SU-DHL-6 (cell line): ENCODE data around the gene DCAF12.

Experiments used
- EZH2phosphoT487 ChIP-seq: fragments of 200-600 bp; sonication (generic), shearing (Covaris generic); conservative IDR thresholded peaks from 2 replicates; pipeline ENCODE4 v1.6.1; 2018; ENCODE audit warnings: mild to moderate bottlenecking, antibody characterized with exemption, low read length, moderate library complexity, mixed read lengths
- TF ChIP-seq, protein P1 (sequence below): fragments of 200-600 bp; sonication (generic); IDR thresholded peaks from one replicate; pipeline ENCODE4 v1.5.1; 2017; ENCODE audit warnings: antibody characterized with exemption, mild to moderate bottlenecking, low read length, moderate library complexity; ENCODE audit not compliant: insufficient read depth, poor library complexity, severe bottlenecking

DNA sequence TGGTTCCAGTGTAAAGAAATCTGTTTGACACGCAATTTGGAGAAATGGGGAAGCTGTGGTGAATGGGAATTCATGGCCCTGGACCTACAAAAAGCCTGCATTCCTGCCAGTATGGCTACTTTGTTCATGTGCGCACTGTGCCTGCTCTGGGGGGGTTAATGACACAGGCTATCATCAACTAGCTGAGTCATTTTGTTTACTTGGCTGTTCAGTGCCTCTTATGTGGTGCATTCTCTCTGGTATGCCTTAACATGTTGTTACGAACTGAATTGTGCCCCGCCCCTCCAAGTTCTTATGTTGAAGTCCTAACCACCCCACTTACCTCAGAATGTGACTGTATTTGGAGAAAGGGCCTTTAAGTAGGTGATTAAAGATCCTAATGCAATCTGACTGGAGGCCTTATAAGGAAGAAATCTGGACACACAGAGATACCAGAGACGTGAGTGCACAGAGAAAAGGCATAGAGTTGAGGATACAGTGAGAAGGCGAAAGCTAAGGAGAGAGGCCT lies 31.9 kb upstream of the DCAF12 start:
- TF ChIP-seq, protein P1, sequence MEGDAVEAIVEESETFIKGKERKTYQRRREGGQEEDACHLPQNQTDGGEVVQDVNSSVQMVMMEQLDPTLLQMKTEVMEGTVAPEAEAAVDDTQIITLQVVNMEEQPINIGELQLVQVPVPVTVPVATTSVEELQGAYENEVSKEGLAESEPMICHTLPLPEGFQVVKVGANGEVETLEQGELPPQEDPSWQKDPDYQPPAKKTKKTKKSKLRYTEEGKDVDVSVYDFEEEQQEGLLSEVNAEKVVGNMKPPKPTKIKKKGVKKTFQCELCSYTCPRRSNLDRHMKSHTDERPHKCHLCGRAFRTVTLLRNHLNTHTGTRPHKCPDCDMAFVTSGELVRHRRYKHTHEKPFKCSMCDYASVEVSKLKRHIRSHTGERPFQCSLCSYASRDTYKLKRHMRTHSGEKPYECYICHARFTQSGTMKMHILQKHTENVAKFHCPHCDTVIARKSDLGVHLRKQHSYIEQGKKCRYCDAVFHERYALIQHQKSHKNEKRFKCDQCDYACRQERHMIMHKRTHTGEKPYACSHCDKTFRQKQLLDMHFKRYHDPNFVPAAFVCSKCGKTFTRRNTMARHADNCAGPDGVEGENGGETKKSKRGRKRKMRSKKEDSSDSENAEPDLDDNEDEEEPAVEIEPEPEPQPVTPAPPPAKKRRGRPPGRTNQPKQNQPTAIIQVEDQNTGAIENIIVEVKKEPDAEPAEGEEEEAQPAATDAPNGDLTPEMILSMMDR: no peak
- TF ChIP-seq EZH2phosphoT487: no peak
